OCI-M2 (cell line): ENCODE data around the gene CASP3.
"Not testable (repeated sequence)": the region's sequence is repeated elsewhere in the genome, so short reads cannot be mapped to it uniquely, and the experiment has no call there.

Experiments
- DNase-seq: peaks from one replicate; lab custom pipeline; 2025; ENCODE audit not compliant: unreplicated experiment; lab: John Stamatoyannopoulos, UW

CASP3 gene

DNA sequence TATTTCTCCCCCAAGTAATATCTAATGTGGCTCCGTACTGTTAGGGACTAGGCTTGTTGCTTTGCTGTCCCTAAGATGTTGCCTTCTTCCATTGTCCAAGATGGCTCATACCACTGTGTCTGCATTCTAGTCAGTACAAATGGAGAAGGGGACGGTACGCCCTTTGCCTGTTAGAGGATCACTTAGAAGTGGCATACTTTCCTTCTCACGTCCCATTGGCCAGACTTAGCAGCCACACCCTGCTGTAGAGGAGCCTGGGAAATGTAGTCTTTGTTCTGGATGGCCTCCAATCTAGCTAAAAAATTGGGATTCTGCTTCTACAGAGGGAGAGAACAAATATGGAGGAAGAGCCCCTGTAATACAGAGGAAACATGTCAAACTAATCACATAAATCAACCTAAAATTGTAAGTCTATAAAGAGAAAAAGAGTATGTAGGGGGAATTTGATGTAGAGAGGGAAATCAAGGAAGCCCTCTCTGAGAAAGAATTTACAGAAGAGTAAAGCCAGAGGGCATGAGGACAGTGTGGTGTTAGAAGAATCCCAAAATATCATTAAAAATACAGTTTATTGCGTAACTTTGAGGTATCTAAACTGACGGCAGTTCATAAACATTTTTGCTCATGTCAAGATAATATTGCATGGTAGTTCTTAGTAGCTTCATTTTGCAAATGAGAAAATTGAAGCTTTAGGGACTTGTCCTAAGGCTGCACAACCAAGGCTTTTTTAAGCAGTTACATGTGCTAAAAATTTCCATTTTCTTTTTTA is 15.4 kb upstream of the CASP3 start:
- no peak for DNase-seq

DNA sequence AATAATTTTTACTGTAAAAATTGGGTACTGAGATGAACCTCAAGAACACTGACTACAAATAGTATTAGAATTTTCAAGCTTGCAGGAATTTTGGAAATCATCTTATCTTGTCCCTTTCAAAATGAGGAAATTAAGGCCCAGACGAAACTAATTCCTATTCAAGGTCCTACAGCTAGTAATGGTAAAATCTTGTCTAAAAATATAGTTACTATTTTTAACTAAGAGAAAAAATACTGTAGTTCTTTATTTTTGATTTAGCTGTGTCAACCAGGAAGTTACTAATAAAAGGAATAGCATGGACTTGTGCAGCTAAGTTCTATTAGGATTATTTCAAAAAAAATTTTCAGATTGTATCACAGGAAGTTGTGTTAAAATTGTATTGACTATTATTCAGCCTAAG is 13.0 kb upstream of the CASP3 start:
- DNase-seq, result no peak

DNA sequence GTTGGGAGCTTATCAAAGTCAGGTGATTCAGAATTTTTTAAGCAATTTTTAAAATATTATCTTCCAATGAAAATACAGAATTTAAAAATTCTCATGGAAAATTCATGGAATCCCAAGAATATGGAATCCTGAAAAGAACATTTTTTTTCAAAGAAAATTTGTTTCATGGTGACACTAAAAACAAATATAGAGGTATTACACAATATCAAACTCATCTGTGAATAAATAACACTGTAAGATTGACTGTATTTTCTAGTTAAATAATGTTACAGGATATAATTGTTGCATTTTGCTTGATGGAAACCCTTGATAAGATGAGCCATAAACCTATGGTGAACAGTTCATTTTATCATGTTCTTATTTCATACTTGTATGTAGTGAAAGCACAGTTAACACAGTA is 11.7 kb upstream of the CASP3 start:
- no peak for DNase-seq

DNA sequence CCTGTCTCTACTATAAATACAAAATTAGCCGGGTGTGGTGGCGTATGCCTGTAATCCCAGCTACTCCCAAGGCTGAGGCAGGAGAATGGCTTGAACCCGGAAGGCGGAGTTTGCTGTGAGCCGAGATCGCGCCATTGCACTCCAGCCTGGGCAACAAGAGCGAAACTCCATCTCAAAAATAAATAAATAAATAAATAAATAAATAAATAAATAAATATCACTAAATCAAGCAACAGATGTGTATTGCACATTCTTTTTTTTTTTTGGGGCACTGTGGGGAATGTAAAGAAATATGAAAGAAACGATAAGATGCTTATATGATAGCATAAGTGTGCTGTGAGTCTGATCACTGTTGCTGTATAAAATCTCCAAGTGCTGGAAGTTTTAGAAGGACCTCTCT is 8.6 kb upstream of the CASP3 start:
- not testable (repeated sequence) for DNase-seq

DNA sequence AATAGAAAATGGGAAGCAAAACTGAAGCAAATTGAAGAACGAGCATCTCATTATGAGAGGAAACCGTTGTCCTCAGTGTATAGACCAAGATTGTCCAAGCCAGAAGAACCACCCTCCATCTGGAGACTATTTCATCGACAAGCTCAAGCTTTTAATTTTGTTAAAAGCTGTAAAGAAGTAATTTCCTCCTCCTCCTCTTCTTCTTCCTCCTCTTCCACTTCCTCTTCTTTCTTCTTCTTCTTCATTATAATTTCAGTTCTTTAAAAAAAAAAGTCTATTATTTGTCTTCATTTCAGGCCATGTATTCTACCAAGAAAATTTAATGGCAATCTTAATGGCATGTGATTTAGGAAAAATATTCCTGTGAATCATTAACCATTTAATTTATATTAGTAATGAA is 7.9 kb upstream of the CASP3 start:
- DNase-seq, result no peak

DNA sequence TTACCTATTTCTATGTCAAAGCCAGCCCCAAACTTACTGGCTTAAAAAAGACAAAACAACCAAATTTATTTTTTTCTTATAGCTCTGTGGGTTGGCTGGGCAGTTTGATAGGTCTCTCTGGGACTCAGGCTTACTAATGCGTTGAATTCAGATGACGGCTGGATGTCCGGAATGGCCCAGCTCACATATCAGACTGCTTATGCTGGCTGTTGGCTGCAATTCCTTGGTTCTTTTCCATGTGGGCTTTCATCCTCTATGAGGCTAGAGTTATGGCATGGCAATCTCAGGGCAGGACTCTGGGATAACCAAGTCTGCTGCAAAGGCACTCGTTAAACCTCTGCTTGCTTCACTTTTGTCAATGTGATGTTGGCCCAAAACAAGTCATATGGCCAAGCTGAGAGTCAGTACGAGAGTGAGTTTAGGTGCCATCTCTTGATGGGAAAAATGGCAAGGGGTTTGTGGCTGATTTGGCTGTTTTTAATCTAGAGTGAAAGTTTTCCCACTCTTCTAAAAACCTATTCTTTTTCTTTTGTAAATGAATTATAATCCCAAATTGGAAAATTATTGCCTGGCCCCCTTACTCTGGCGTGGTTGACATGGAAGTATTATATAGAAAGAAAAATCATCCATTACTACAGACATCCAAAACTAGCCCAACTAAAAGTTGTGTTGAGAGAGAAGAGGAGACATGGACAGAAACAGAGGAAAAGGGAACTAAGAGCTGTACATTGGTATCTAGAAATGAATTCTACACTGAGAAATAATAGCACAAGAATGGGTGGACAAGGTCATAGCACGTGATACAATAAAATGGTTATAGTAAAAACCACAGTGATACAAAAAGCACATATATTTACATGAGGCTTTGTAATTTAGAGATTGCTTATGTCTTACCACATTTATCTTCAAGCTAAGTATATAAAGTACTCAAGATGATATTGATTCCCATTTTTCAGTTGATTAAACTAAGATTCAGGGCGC is 6.9 kb upstream of the CASP3 start:
- DNase-seq, result no peak

DNA sequence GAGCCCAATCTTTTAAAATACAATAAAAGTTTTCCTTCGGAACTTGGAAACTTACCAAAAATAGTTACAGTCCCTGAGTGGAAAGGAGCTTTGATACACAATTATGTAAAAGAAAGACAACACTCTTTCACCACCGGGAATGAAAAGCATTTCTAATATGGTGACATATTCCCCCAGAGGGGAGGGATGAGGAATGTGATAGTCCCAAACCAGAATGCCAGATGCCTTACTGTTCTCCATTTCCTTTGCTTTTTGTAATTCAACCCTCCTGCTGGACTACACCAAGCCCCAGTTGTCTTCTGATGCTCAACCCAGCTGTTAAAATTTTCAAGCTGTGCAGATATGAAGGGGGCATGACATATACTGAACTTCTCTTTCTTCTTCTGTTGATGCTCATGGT is 4.4 kb upstream of the CASP3 start:
- DNase-seq, result no peak

DNA sequence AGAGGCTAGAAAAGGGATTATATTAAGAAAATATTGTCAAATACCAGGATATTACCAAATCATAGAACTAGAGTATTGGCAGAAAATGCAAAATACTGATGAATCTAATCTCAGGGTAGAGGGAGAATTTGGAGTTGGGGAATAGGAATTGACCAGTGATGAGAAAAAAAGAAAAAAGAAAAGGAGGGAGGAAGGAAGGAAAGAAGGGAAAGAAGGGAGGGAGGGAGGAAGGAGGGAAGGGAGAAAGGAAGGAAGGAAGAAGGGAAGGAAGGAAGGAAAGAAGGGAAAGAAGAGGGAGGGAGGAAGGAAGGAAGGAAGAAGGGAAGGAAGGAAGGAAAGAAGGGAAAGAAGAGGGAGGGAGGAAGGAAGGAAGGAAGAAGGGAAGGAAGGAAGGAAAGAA is 3.4 kb upstream of the CASP3 start:
- DNase-seq, result not testable (repeated sequence)

DNA sequence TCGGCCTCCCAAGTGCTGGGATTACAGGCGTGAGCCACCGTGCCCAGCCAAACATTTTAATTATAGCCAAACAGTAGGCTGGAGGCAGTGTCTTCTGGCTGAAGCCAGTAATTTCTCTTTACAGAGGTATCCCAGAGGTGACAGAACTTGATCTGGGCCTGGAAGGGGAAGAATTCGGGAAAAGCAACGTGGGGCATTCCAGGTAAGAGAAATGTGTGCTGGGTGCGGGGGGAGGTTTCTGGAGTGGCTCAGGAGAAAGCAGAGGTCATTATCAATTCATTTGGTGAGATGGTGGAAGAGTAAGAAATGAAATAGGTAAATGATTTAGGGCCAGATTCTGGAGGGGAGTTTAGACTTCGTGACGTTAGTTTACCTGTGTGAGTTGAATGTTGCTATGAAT is 2.7 kb upstream of the CASP3 start:
- no peak for DNase-seq

DNA sequence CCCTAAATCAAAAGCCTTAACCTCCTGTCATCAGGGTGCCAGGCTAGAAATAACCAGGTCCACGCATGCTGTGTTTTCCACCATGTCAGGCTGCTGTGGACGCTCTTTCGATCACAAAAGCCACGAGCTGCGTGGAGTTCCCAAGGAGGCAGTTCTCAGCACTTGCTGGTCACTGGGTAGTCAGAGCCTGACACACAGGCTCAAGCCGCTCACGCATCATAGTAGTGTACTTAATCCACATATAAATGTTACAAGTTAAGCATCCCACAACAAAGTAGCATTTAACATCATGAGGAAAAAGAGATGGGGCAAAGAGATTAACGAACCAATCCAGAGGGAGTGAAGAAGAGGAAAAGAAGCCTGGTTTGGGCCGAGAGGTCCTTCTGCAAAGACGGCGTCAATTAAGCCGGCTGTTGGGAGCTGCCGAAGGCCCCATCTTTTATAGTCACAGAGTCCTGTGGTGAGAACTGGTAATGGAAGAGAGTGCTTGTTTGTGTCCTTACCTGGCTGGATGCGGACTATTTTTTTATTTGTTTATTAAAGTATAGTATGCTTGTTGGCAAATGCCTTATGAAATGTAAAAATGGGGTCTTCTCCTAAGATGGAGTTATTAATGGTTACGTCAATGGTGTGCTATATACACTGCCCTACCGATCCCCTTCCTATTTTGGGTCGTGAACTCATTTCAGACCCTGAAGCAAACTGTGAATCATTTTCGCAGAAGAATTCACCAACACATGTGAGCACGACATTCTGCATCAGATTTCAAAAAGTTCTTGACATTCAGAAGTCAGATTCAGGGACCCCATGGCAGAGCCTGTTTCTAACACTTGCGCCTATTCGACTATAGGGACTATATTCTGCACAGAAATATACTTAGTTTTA is 966 bp upstream of the CASP3 start:
- no peak for DNase-seq

DNA sequence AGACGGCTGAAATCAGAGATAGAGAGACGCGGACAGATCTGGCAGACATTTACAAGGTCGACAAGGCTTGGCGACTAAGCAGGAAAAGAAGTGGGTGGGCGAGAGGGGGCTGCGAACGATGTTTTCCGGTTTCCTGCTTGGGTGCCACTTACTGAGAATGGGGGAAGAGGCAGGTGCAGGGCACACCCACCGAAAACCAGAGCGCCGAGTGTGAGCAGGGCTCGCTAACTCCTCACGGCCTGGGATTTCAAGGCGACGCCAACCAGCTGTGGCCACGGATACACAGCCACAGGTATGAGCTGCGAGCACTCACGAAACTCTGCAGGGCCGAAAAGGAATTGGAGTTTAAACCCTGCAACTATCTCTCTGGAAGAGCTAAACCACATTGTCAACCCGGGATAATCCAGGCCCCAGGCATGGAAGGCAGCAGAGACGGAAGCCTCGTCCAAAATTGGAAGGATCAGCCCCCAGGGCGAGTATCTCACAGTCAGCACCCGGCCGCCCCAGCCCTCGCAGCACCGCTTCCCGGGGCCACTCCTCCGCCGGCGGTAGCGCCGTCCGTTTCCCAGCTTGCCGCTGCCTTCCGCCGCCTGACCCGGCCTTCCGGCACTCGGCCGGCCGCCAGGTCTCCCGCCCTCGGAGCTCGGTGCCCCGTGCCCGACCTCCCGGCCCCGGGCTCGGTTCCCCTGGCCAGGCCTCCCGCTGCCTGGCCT is 778 bp downstream of the CASP3 start:
- DNase-seq, result no peak

DNA sequence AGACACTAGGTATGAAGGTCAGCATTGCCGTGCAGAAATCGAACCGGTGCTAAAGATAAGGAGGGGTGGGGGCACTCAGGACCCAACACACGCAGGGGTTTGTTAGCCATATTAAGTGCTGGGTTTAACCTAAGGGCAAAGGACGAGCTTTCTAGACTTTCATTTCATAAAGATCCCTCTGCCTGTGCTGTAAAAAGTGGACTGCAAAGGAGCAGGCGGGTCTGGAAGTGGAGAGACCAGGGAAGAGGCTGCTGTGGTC is 1.3 kb downstream of the CASP3 start:
- no peak for DNase-seq

DNA sequence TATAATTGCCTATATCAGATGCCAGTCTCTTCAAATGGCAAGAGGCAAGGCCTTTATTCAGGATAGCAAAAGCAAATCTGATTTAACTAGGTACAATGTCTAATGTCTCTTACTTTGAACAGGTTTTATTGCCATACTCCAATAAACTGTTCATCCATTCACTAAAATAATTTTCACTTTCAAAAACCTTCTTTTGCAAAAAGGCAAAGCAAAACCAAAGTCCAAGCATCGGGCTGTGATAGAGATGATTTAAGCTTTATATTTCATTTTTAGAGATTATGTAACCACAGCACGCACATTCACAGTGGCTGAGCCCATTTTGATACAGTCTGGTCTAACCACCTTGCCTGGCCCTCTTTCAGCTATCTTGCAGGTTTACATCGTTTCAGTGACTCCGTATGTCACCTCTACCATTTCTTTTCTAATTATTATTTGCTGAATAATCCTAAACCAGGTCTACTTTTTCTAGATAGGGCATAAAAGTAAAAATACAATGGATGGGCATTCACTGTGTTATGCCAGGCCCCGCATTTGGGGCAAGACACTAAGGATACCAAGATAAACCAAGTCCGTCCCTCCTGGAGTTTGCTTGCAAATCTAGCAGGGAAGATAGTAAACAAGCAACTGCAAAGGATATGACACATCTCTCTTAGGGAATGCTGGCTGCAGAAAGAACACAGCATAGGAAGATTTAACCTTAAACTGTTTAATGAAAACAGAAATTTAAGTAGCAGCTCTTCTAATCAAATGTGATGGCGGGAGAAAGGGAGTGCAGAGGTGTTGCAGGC is 1.8 kb downstream of the CASP3 start:
- no peak for DNase-seq

DNA sequence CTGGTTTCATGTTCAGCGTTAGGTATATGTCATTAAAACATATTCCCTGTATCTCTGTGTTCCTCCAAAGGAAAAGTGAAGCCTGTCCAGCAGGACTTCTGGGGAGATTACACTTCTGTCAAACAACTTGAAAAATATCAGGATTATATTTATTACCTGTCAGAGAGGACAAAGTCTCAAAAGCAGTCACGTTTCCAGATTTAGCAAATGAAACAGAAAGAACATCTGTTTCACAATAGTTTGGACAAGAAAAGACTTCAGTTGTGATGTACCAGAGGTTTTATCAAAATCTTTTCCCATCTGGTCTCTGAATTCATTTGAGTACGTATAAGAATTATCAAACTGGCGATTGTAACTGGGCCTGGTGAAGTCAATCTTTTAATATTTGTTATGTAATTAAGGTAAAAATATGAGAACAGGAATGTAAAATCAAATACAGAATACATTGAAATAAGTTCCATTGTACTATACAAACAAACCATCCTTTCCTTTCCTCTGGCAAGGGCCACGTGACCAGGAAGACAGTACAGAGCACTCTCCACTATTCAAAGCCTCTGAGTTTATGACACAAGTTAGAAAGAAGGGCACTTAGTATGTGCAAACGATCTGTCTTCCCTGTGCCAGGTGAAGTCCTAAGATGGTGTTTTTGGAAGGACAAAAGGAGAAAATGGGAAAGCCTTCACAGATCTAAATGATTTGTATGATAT is 3.2 kb downstream of the CASP3 start:
- no peak for DNase-seq

DNA sequence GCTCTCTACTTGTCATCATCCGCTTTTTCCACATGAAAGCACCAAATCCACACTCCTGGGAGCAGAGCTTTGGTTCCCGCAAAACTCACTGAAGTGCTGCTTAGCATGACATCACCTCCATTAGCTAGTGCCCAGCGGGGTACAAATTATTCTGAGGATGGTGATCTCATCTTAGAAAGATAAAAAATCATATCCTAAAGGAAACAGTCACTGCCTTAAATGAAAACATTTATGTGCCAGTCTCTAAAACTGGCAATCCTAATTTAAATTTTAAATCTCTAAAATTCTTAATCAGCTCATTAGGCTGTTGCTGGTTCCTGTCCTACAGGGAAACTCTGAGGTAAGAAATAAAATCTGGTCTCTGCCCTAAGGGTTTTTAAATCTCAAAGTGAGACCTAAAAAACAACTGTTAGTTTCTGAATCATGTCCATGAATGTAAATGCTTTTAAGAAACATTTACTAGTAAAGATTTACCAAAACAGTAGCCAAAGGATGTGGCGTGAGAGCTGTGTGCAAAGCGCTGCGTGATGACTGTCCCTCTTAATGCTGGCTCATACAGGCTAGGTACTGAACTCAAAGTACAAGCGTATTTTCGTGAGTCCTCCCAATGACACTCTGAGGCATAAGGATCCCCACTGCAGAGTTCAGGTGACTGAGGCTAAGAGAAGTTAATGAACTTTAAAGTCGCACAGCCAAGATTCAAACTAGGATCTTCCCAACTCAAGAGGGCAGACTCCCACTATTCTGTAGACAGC is 4.5 kb downstream of the CASP3 start:
- DNase-seq, result no peak

DNA sequence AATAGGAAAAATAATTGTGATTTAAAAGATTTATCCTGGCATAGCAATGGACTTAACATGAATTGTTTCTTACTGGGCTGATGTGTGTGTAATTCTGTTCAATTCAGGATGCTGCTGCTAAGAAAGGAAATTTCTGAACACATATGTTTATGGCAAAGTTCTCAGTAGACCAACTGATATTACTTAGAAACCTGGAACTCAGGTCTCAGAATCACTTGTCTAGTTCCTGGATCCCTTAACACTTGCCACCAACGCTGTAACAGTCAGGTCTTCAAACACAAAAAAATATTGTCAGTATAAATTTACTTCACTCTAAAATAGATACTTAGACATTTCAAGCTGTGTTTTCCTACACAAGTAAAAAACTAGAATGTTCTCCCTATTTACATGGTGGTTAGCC is 5.5 kb downstream of the CASP3 start:
- no peak for DNase-seq

DNA sequence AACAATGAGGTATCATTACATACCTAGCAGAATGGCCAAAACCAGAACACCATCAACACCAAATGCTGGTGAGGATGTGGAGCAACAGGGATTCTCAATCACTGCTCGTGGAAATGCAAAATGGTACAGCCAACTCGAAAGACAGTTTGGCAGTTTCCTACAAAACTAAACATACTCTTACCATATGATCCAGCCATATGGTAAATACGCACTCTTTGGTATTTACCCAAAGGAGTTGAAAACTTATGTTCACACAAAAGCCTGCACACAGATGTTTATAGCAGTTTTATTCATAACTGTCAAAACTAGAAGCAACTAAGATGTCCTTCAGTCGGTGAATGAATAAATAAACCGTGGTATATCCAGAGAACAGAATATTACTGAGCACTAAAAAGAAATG is 7.8 kb downstream of the CASP3 start:
- no peak for DNase-seq

DNA sequence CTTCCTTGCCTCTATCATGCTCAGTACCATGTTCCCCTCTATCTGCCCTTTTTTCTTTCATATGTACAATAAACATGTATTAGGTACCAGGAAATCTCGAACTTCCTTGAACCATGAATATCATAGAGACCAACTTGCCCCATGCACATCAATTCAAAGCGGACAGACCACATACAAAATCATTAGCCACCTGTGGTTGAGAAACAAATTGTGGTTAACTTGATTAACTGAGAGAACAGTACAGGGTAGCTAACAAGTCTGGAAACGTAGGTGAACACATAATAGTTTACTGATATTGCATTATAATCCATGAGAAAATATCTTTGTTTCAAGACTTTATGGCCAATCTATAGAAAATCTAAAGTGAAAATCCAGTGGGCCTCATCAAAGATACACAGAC is 8.2 kb downstream of the CASP3 start:
- no peak for DNase-seq

DNA sequence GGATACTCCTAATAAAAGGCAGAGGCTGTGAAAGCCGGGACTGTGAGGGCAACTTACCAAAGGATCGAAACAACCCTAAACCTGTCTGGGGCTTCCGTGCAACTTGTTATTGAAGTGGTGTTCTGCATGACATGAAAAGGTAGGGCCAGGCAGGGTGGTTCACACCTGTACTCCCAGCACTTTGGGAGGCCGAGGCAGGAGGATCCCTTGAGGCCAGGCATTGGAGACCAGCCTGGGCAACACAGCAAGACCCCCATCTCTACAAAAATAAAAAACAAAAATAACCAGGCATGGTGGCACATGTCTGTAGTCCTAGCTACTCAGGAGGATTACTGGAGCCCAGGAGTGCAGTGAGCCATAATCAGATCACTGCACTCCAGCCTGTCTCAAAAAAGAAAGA is 12.3 kb downstream of the CASP3 start:
- DNase-seq, result no peak
